ENCODE measurements around the gene PSKH1.
A peak's percentile ranks its signal among the peaks of the same experiment; 100 is the strongest.

The PSKH1 gene

DNA sequence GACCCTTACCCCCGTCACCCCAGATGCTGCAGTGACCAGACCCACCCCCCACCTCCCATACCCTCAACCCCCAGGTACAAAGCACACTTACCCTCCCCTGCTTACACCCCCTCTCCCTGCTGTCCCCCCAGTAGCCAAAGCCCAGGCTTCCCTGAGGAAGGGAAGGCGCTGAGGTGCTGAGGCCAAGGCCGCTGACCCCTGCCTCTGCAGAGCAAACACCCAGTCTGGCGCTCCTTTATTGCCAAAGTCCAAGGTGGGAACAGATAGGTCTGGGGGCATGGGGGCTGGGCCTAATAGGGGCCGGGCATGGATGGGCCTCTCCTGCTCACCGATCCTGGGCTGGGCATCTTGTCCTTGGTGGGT is 50.2 kb downstream of the PSKH1 start:
- Mint-ChIP-seq H3K4me1 (peaks cover 13% of the 10 kb centered on the region), H3K9me3 (no peaks in the 10 kb centered on the region), H3K27ac (no peak overlapping the region), H3K36me3 (ENCODE audit: low read depth) (peaks cover 3% of the 10 kb centered on the region), H3K4me3 (no peak overlapping the region), H3K27me3 (ENCODE audit: low read depth, poor library complexity) (no peaks in the 10 kb centered on the region)
- no peak for TF ChIP-seq CTCF (IDR thresholded peaks at IDR 0.05)
- no peak for DNase-seq

GRCh38 chr16:67943619-67944504 is 50.8 kb downstream of the PSKH1 start, which contains the start of gene LCAT:
Gene LCAT, minus strand, starts transcription at chr16:67944120. Its CDS starts 19 bp downstream, at chr16:67944101.
- no peak for TF ChIP-seq CTCF (IDR thresholded peaks at IDR 0.05)
- DNase-seq, result no peak
- peaks cover 5% of the 10 kb centered on the region for H3K36me3 Mint-ChIP-seq (ENCODE audit: low read depth)
- H3K4me3 Mint-ChIP-seq, result no peak within 1 kb of the TSS
- H3K27me3 Mint-ChIP-seq (ENCODE audit: low read depth, poor library complexity), result no peaks in the 10 kb centered on the region
- H3K4me1 Mint-ChIP-seq, result peaks cover 15% of the 10 kb centered on the region
- no peaks in the 10 kb centered on the region for H3K9me3 Mint-ChIP-seq
- H3K27ac Mint-ChIP-seq, result peak within 1 kb of the TSS; percentile 81

GRCh38 chr16:67944690-67945391 is 51.8 kb downstream of the PSKH1 start:
- Mint-ChIP-seq H3K27ac (no peak overlapping the region), H3K4me1 (peaks cover 15% of the 10 kb centered on the region)
- TF ChIP-seq CTCF (IDR thresholded peaks at IDR 0.05), result no peak

GRCh38 chr16:67945392-67945933 is 52.4 kb downstream of the PSKH1 start:
- no peaks in the 10 kb centered on the region for H3K27me3 Mint-ChIP-seq (ENCODE audit: low read depth, poor library complexity)
- H3K9me3 Mint-ChIP-seq, result no peaks in the 10 kb centered on the region
- H3K4me3 Mint-ChIP-seq, result no peak overlapping the region
- no peak for DNase-seq
- no peak for TF ChIP-seq CTCF (IDR thresholded peaks at IDR 0.05)
- peaks cover 15% of the 10 kb centered on the region for H3K4me1 Mint-ChIP-seq
- H3K36me3 Mint-ChIP-seq (ENCODE audit: low read depth), result peaks cover 5% of the 10 kb centered on the region
- no peak overlapping the region for H3K27ac Mint-ChIP-seq

More at GRCh38 chr16:67944690-67945391, 51.8 kb downstream of the PSKH1 start:
- DNase-seq, result no peak
- Mint-ChIP-seq H3K4me3 (no peak overlapping the region), H3K9me3 (no peaks in the 10 kb centered on the region), H3K27me3 (ENCODE audit: low read depth, poor library complexity) (no peaks in the 10 kb centered on the region), H3K36me3 (ENCODE audit: low read depth) (peaks cover 5% of the 10 kb centered on the region)

- Mint-ChIP-seq H3K9me3 (no peaks in the 10 kb centered on the region), H3K4me3 (no peak overlapping the region), H3K36me3 (ENCODE audit: low read depth) (peaks cover 5% of the 10 kb centered on the region), H3K4me1 (peaks cover 15% of the 10 kb centered on the region), H3K27me3 (ENCODE audit: low read depth, poor library complexity) (no peaks in the 10 kb centered on the region), H3K27ac (no peak overlapping the region)
- no peak for DNase-seq
- TF ChIP-seq CTCF (IDR thresholded peaks at IDR 0.05), result no peak
These were observed 53.1 kb downstream of the PSKH1 start for GRCh38 chr16:67946128-67946569.

All from nephron progenitor cell (in vitro differentiated cells).